ENCODE results near the gene SPEF1.
"Not testable (repeated sequence)": the region's sequence is repeated elsewhere in the genome, so short reads cannot be mapped to it uniquely, and the experiment has no call there.

- TF ChIP-seq POLR2AphosphoS5, SPI1, POLR2A (IDR thresholded peaks at IDR 0.05; ENCODE audit: low read depth, low read length): not testable (repeated sequence)
Measured at GRCh38 chr20:3829891-3830290, 48.6 kb upstream of the SPEF1 start.
